Stomach (tissue), 9 donors: ENCODE measurements around the gene CAPN7. TPM values are rescaled to one million over a fixed set of nuclear protein-coding genes. Genes with fewer than 3 reads are reported as not detected.

Experiments used
- DNase-seq, 2 donors: peaks; one replicate each; pipeline versions ENCODE4 v3.0.0 to v3.0.0-alpha.2; 2013 to 2019
- H3K27ac ChIP-seq, 5 donors: fragments of 200-600 bp in 4 of 5; sonication (generic) in 4 of 5; one replicate each; pipeline ENCODE4 v1.5.1; 2013 to 2019; ENCODE audit warnings: mild to moderate bottlenecking in 1 of 5, moderate library complexity in 1 of 5
- H3K27me3 ChIP-seq, 3 donors: fragments of 200-600 bp; sonication (generic); one replicate each; pipeline ENCODE4 v1.5.1; 2017 to 2019; ENCODE audit warnings: mixed run types in 1 of 3
- H3K36me3 ChIP-seq, 4 donors: fragments of 200-600 bp; sonication (generic); 1 replicate in 3 of 4; 2 replicates in 1 of 4; pipeline ENCODE4 v1.5.1; 2016 to 2019
- H3K4me1 ChIP-seq, 4 donors: fragments of 200-600 bp; sonication (generic); one replicate each; pipeline ENCODE4 v1.5.1; 2016 to 2019
- H3K4me3 ChIP-seq, 4 donors: fragments of 200-600 bp; sonication (generic) in 3 of 4; one replicate each; pipeline ENCODE4 v1.5.1; 2016 to 2019; ENCODE audit warnings: mild to moderate bottlenecking in 1 of 4
- H3K9me3 ChIP-seq, 4 donors: fragments of 200-600 bp; sonication (generic); one replicate each; pipeline ENCODE4 v1.5.1; 2016 to 2019
- EP300 ChIP-seq: sonication (generic); formaldehyde crosslinking; IDR thresholded peaks from one replicate; pipeline ENCODE4 v1.6.1; 2017; ENCODE audit warnings: antibody characterized with exemption
- POLR2A ChIP-seq, 4 donors: fragments of 450-650 bp; IDR thresholded peaks; one replicate each; pipeline ENCODE4 v1.6.1; 2016; ENCODE audit warnings: antibody characterized with exemption in 4 of 4, control low read depth in 2 of 4, mild to moderate bottlenecking in 1 of 4, moderate library complexity in 1 of 4
- POLR2AphosphoS5 ChIP-seq, 3 donors: sonication (generic); formaldehyde crosslinking; IDR thresholded peaks; one replicate each; pipeline ENCODE4 v1.6.1; 2016; ENCODE audit warnings: antibody characterized with exemption in 3 of 3
- WGBS, 5 donors: extraction: QIAGEN DNeasy Blood & Tissue Kit in 3 of 5; methylation state at CpG; one replicate each; pipeline versions ENCODE4 v1.1.5 to v1.1.7; 2013 to 2018; 5-methylcytosine and 5-hydroxymethylcytosine counted together
- intact Hi-C: fragments of 100-400 bp; cut with DNase I; formaldehyde crosslinking; loops from one replicate; pipeline ENCODE4 v1.15.1; 2023; ENCODE audit warnings: low total_unique reads
- polyA plus RNA-seq, 3 donors: library from polyadenylated mRNA; stranded (reverse); fragments of 200-250 nt; gene quantifications; one replicate each; pipeline ENCODE4 v1.2.3, GENCODE V29; 2013
- total RNA-seq, 5 donors: library from RNA; depleted of rRNA; stranded (reverse); fragments of >200 nt; gene quantifications; one replicate each; pipeline versions ENCODE4 v1.1.0 to v1.2.3, GENCODE V29; 2014 to 2016
- TF ChIP-seq, protein P1 (sequence below), 7 experiments: fragments of 450-650 bp in 4 of 7; fragments of 200-600 bp in 3 of 7; sonication (generic) in 3 of 7; IDR thresholded peaks; one replicate each; pipeline ENCODE4 v1.5.1; 2016 to 2019; ENCODE audit warnings: antibody characterized with exemption in 7 of 7, control low read depth in 2 of 7, mild to moderate bottlenecking in 1 of 7
- donor health status: healthy with polysubstance abuse.
- donor health status: Bipolar disorder and iron deficiency.
- donor health status: healthy.

CAPN7 gene
- total and polyA plus RNA-seq, 8 donors: 7.7 to 483 (median 75.0) TPM

DNA sequence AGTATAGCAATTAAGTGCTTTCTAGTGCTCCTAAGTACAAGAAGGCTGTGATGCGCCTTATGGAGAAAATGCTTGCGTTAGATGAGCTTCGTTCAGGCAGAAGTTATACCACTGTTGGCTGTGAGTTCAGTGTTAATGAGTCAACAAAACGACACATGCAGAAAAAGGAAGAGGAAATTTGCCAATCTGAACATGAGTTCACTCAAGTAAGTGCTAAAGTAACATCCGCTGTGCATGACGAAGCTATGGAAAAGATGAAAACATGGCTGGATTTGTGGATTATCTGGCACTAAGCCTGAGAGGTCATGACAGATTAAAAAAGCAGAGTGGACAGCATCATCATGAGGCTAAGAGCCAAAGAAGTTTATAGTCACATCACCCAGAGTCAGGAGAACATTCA lies 89.5 kb downstream of the CAPN7 start:
- TF ChIP-seq, protein P1, sequence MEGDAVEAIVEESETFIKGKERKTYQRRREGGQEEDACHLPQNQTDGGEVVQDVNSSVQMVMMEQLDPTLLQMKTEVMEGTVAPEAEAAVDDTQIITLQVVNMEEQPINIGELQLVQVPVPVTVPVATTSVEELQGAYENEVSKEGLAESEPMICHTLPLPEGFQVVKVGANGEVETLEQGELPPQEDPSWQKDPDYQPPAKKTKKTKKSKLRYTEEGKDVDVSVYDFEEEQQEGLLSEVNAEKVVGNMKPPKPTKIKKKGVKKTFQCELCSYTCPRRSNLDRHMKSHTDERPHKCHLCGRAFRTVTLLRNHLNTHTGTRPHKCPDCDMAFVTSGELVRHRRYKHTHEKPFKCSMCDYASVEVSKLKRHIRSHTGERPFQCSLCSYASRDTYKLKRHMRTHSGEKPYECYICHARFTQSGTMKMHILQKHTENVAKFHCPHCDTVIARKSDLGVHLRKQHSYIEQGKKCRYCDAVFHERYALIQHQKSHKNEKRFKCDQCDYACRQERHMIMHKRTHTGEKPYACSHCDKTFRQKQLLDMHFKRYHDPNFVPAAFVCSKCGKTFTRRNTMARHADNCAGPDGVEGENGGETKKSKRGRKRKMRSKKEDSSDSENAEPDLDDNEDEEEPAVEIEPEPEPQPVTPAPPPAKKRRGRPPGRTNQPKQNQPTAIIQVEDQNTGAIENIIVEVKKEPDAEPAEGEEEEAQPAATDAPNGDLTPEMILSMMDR (IDR thresholded peaks at IDR 0.05): no peak
- TF ChIP-seq POLR2AphosphoS5 (IDR thresholded peaks at IDR 0.05) (peak in 2 of 3 donors; percentile 60 to 69), EP300 (no peak)
- H3K4me1 ChIP-seq: peaks cover 17 to 49% (median 22%) of the 10 kb centered on the region in 4 donors
- H3K36me3 ChIP-seq: no peaks in the 10 kb centered on the region
- 69 to 81% (median 74%) methylated on average over 6 of the region's 6 CpGs for WGBS, 5 donors
- peak in 1 of 2 donors; percentile 73 for DNase-seq
- no peak overlapping the region for H3K4me3 ChIP-seq
- H3K9me3 ChIP-seq: no peaks in the 10 kb centered on the region
- H3K27ac ChIP-seq: peak overlapping the region in 4 of 5 donors; percentile 59 to 82 (median 76)
- intact Hi-C loops: no loop called here
- H3K27me3 ChIP-seq: no peaks in the 10 kb centered on the region

DNA sequence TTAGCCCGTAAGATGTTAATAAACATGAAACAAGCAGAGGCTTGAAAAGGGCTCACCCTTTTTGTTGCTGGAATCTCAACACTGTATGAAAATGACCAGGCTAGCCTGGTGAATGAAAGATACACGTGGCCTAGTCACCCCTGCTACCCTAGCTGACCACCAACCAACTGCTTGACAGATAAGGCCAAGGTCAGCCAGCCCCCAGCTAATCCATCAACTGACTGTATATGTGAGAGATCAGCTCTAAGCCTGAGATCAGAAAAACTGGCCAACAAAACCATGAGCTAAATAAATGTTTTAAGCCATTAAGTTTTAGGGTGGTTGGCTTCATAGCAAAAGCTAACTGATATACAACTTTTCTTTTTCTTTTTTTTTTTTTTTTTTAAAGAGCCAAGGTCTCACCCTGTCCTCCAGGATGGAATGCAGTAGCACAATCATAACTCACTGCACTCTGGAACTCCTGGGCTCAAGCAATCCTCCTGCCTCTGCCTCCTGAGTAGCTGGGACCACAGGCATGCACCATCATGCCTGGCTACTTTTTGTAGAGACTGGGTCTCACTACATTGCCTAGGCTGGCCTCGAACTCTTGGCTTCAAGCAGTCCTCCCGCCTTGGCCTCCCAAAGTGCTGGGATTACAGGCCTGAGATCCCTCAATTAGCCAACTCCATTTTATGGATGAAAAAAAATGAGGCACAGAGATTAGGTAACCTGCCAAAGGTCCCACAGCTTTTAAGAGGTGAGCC lies 91.7 kb downstream of the CAPN7 start:
- Histone ChIP-seq H3K36me3 (peaks cover 0 to 11% (median 5%) of the 10 kb centered on the region in 4 donors), H3K9me3 (no peaks in the 10 kb centered on the region), H3K27me3 (no peaks in the 10 kb centered on the region), H3K27ac (no peak overlapping the region), H3K4me3 (no peak overlapping the region), H3K4me1 (peaks cover 4 to 34% (median 10%) of the 10 kb centered on the region in 4 donors)
- 64 to 77% (median 71%) methylated on average over 4 of the region's 4 CpGs for WGBS, 5 donors
- TF ChIP-seq POLR2AphosphoS5 (IDR thresholded peaks at IDR 0.05) (no peak), POLR2A (IDR thresholded peaks at IDR 0.05) (no peak)
- TF ChIP-seq, protein P1 (IDR thresholded peaks at IDR 0.05): no peak
- intact Hi-C loops: no loop called here
- DNase-seq: no peak

DNA sequence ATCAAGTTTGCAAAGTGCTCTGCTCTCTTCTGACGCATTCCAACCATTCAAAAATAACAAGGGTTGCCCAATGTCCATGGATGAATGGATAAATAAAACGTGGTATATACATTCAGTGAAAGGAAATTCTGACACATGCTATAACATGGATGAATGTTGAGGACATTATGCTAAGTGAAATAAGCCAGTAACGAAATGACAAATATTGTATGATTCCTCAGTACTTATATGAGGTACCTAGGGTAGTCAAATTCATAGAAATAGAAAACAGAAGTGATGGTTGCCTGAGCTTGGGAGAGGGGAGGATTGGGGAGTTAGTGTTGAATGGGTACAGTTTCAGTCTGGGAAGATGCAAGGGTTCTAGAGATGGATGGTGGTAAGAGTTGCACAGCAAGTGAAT lies 92.5 kb downstream of the CAPN7 start:
- Histone ChIP-seq H3K27ac (no peak overlapping the region), H3K9me3 (no peaks in the 10 kb centered on the region), H3K27me3 (no peaks in the 10 kb centered on the region), H3K4me1 (peaks cover 0 to 26% (median 6%) of the 10 kb centered on the region in 4 donors), H3K36me3 (peaks cover 5 to 17% (median 12%) of the 10 kb centered on the region in 4 donors), H3K4me3 (no peak overlapping the region)
- 68 to 81% (median 78%) methylated on average over 3 of the region's 3 CpGs for WGBS, 5 donors
- intact Hi-C loops: no loop called here
- no peak for DNase-seq
- no peak for TF ChIP-seq POLR2AphosphoS5 (IDR thresholded peaks at IDR 0.05)
- TF ChIP-seq, protein P1 (IDR thresholded peaks at IDR 0.05): no peak
- no peak for TF ChIP-seq POLR2A (IDR thresholded peaks at IDR 0.05)
- no peak for TF ChIP-seq EP300

DNA sequence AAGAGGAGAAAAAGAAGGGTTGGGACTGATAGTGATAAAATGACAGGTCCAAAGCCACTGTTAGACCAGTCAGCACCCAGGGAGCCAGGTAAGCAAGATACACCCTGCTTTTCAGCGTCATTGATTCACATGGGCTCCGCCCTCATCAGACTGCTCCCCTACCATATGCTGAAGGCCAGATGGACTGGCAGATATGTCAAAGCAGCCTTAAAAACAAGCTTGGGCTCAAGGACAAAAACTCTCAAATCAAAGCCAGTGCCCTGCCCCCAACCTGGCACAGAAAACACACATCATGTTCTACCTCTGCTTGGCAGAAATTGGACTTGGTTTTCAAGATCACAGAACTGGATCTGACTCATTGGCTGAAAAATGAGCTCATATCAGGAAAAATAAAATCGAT lies 93.0 kb downstream of the CAPN7 start:
- intact Hi-C loops: no loop called here
- H3K9me3 ChIP-seq: no peaks in the 10 kb centered on the region
- DNase-seq: no peak
- no peak overlapping the region for H3K4me3 ChIP-seq
- H3K27me3 ChIP-seq: no peaks in the 10 kb centered on the region
- TF ChIP-seq, protein P1 (IDR thresholded peaks at IDR 0.05): no peak
- no peak for TF ChIP-seq EP300
- no peak for TF ChIP-seq POLR2A (IDR thresholded peaks at IDR 0.05)
- TF ChIP-seq POLR2AphosphoS5 (IDR thresholded peaks at IDR 0.05): no peak
- peaks cover 0 to 23% (median 5%) of the 10 kb centered on the region in 4 donors for H3K4me1 ChIP-seq
- H3K27ac ChIP-seq: no peak overlapping the region
- WGBS, 5 donors: 70 to 85% (median 78%) methylated on average over 3 of the region's 3 CpGs
- peaks cover 9 to 22% (median 16%) of the 10 kb centered on the region in 4 donors for H3K36me3 ChIP-seq
